Stimulated activated CD4-positive, alpha-beta T cell treated with anti-CD3 and anti-CD28 coated beads, TNF-alpha, amount 100 ng/mL, for 4 hours (primary cell): ENCODE data around the gene OR10R2.
"Not testable (repeated sequence)": the region's sequence is repeated elsewhere in the genome, so short reads cannot be mapped to it uniquely, and the experiment has no call there.

ENCODE experiments used
- DNase-seq, 3 experiments: peaks; one replicate each; pipeline ENCODE4 v3.0.0-alpha.2; 2020; ENCODE audit warnings: low read depth in 3 of 3

OR10R2 gene, protein sequence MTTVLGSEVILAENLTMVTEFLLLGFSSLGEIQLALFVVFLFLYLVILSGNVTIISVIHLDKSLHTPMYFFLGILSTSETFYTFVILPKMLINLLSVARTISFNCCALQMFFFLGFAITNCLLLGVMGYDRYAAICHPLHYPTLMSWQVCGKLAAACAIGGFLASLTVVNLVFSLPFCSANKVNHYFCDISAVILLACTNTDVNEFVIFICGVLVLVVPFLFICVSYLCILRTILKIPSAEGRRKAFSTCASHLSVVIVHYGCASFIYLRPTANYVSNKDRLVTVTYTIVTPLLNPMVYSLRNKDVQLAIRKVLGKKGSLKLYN

DNA sequence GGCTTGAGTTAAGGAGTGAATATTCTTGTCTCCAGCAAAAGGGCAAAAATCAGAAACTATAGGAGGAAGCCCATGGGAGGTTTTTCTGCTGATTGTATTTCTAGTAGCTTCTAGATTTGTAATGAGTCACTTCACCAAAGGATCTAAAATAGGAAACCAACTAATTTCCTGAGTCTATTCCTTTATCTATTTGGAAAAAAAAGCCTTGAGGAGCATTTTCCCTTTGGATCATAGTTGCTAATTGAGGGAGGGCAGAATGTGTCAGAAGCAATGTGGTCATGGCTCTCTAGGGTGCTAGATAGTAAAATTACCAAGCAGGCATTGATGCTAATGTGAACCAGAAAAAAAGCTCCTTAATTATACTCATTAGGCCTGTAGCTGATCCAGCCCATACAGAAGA is at the start of gene OR10R2:
Gene OR10R2, plus strand, starts transcription at position 301 of the 400 bp plus-strand sequence. CDS start 106 bp downstream, outside the sequence.
- DNase-seq: no peak

- no peak for DNase-seq
Measured at GRCh38 chr1:158425027-158425426, 47.0 kb upstream of the OR10R2 start.

GRCh38 chr1:158426137-158426536 is 45.9 kb upstream of the OR10R2 start, which contains the start of gene OR10K2:
OR10K2 (minus strand) TSS chr1:158426237; CDS start chr1:158420866, 5,371 bp downstream.
- no peak for DNase-seq

- DNase-seq: not testable (repeated sequence)
Measured at GRCh38 chr1:158430163-158430562, 41.9 kb upstream of the OR10R2 start.

DNA sequence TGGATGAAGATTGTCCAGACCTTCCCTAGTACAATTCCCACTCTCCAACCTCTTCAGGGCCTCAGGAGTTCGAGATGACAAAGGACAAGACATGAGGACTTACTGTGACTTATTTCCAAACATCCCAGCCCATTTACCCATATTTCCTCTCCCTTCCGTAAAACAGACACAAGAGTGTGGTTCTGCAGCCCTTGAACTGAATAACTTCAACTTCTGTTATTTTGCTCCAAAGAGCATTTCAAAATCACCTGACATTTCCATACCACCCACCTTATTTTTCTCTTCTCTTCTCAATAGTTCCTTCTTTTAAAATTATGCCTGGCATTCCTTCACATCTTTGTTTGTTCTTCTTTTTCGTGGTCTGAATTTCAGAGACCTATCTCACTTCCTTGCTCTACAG is 37.3 kb upstream of the OR10R2 start:
- no peak for DNase-seq

DNA sequence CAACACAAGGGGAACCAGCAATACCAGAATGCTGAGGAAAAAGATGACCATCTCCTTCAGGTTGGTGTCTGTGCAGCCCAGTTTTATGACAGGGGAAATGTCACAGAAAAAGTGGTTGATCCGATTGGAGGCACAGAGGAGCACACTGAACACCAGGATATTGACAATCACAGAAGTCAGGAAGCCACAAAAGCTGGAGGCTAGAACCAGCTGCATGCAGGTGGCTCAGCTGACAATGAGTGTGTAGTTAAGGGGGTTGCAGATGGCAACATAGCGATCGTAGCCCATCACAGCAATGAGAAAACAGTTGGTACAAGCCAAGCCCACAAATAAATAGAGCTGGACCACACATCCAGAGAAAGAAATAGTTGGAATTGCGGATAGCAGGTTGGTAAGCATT is 26.6 kb upstream of the OR10R2 start:
- no peak for DNase-seq

GRCh38 chr1:158454537-158454936 is 17.5 kb upstream of the OR10R2 start:
- no peak for DNase-seq

DNA sequence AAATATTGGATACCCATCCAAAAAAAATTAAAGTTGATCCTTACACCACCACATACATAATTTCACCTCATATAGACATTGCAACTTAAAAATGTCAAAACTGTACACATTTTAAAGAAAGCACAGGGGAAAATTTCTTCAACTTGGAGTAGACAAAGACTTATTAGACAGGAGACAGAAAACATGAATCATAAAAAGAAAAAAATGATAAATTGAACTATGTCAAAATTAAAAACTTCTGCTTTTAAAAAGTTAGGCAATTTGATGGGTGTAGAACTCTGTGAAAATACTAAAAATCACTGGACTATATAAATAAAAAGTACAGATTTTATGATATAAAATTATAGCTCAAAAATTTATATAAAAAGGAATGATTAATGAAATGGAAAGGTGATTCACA is 14.8 kb upstream of the OR10R2 start:
- no peak for DNase-seq

DNA sequence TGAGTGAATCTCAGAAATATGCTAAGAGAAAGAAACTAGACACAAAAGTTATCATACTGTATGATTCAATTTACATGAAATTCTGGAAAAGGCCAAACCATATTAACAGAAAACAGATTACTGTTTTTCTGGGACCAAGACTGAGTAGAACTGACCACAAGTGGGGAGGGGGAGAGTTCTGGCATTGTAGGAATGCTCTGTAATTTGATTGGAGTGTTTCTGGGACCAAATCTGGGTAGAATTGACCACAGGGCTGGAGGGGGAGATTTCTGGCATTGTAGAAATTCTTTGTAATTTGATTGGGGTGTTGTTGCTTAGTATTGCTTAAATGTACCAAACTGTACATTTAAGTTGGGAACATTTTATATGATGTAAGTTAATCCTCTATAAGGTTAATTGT is 13.8 kb upstream of the OR10R2 start:
- DNase-seq: no peak

DNA sequence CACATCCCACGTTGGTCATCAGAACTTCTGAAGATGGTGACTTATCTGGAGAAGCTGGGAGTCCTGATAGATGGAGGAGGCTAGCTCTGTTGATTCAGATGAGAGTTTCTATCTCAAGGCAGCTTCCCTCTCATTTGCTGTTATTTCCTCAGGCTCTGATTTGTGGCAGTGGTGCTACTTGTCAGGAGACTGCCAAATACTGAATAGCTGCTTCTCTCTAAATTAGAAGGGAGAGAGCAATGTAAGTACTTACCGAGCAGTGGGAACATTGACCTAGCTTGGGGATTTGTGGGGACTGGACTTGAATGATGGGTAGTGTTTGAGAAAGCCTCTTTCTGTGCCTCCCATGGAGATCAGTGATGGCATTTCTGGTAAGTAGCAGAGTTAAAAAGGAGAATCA is 10.5 kb upstream of the OR10R2 start, which contains the start of gene OR10K1:
Gene OR10K1, plus strand, starts transcription at position 301 of the 400 bp plus-strand sequence. CDS start 3,728 bp downstream, outside the sequence.
- no peak for DNase-seq

GRCh38 chr1:158485455-158485854 is 13.4 kb downstream of the OR10R2 start:
- no peak for DNase-seq

DNA sequence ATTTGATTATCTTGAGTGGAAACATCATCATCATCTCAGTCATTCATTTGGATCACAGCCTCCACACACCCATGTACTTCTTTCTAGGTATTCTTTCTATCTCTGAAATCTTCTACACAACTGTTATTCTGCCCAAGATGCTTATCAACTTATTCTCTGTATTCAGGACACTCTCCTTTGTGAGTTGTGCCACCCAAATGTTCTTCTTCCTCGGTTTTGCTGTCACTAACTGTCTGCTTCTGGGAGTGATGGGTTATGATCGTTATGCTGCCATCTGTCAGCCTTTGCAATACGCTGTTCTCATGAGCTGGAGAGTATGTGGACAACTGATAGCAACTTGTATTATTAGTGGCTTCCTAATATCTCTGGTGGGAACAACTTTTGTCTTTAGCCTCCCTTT is 19.3 kb downstream of the OR10R2 start:
- no peak for DNase-seq

DNA sequence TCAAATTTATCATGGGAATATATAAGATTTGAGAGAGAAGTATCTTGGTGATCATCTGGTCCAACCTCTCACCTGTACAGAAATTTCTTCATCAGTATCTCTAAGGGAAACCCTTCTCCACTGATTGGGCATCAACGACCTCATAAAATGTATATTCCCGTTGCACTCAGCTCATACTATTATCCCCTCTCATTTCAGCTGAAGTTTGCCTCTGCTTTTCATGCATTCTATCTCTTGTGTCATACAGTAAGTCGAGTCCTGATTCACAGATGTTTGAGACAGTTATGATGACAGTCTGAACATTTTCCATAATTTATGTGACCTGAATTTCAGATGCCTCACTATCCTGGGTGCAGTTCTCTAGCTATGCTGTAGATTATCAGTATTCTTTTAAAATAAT is 21.0 kb downstream of the OR10R2 start:
- DNase-seq: no peak

GRCh38 chr1:158494796-158495195 is 22.8 kb downstream of the OR10R2 start:
- no peak for DNase-seq

- DNase-seq: no peak
Measured at GRCh38 chr1:158496374-158496773, 24.4 kb downstream of the OR10R2 start.

GRCh38 chr1:158506369-158506987 is 34.5 kb downstream of the OR10R2 start:
- peak in 1 of 3 experiments; percentile 1 for DNase-seq

GRCh38 chr1:158507511-158507910 is 35.5 kb downstream of the OR10R2 start:
- DNase-seq: no peak

DNA sequence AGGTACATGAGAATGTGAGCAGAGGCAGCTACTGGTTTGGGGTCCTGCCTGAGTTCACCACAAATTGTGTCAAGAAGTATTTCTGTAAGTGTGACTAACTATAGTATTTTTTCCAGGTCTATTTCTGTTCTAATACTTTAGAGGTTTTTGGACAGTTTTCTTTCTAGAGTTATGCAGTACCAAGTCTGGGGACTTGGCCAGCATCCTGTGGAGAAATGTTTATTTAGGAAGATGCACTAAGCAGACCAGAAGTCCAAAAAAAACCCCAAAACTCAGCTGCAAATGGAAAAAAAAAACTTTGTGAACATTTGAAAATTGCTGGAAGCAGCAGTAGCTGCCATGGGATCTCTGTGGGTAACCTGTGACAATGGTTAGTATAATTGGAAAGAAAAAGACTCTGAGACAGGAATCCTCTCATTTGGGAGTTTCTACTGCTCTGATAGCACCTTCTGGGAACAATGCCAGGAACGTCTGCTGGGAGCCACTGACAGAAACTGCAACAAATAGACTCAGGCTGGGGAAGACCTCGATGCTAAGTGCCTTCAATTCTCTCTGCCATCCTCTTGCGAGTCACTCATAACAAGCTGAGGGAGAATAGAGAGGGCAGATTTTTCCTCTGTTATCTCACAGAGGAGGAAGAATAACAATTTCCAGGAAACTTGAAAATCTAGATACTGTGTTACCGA is 37.6 kb downstream of the OR10R2 start:
- no peak for DNase-seq

DNA sequence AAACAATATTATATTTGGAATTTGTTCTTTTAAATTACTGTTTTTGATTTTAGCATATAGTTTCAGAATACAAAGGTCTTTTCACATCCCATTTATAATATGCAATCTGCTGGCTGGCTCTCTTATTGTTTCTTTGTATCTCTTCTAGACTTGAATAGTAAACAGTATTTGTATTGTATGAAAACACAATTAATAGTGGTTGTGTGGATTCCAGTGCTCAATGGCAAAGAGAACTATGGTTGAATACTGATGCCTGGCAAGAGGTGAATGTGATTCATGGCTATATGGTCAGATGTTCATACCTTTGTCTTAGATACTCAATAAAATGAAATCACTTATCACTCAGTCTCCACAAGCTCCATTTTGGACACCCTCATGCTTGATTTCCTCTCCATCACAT is 44.9 kb downstream of the OR10R2 start:
- no peak for DNase-seq

DNA sequence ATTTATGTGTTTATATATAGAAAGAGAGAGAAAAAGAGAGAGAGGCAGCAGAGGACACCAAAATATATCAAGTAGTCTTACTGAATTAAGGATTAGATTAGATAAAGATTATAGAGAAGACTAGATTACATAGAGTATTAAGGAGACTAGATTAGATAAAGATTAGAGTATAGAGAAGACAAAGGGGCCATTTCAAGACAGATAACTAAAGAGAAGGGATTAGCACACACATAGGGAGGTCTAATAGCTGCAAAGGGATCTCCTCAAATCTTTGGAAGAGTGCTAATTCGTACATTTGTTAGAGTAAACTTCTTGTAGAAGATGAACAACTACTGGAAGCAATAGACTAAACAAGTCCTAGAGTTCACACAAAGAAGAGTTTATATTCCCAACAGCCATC is 48.0 kb downstream of the OR10R2 start:
- no peak for DNase-seq

DNA sequence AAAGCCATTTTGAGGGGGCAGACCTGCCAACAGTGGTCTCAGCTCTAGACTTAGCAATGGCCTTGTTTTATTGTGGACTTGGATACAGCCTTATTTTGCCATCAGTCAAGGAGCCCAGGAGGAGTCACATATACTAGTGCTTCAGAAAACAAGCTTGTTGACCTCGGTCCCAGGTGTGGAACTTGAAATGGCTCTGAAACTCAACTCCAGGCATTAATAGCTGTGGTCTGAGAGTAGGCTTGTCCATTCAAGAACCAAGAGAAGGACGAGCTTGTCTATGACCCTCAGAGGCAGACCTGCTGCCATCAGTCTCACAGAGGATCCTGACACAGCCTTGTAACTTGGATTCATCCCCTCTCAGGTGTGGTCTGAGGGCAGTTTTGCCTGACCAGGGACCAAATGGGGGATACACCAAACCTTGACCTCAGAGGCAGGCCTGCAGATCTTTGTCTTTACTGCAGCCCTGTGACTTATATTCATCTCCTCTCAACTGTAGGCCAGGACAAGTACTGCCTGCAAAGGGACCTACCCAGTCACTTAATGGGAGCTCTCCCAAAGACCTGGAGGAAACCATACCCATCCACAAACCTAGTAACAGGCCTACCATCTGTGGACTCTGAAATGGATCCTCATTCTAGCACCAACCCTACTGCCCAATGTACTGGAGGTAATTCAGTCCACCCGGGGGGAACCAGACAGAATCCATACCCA is 49.1 kb downstream of the OR10R2 start:
- no peak for DNase-seq

GRCh38 chr1:158521666-158522058 is 49.6 kb downstream of the OR10R2 start:
- DNase-seq: no peak
